Measurements from ENCODE around the gene FAT4. TPM values are rescaled to one million over a fixed set of nuclear protein-coding genes. Genes with fewer than 3 reads are reported as not detected.

The FAT4 gene
- polyA plus RNA-seq: under 1 TPM; 0.35 to 0.48 TPM

- Histone ChIP-seq H3K36me3 (ENCODE audit: control insufficient read depth in 2 of 2, insufficient read depth in 2 of 2, low read length in 1 of 2) (no peaks in the 10 kb centered on the region), H3K4me1 (ENCODE audit: control insufficient read depth in 2 of 2, insufficient read depth in 2 of 2, low read length in 1 of 2) (peaks cover 14 to 17% of the 10 kb centered on the region in 2 donors), H3K4me3 (ENCODE audit: low read depth in 1 of 2, low read length in 2 of 2) (peak within 1 kb of the TSS; percentile 73 to 87), H3K9me3 (ENCODE audit: control insufficient read depth in 2 of 2, insufficient read depth in 1 of 2, low read depth in 1 of 2, low read length in 1 of 2) (peaks cover 3% of the 10 kb centered on the region in 2 donors), H3K27ac (ENCODE audit: low read depth in 2 of 2, low read length in 1 of 2) (peak within 1 kb of the TSS; percentile 81 to 91), H3K27me3 (ENCODE audit: control insufficient read depth in 1 of 2, insufficient read depth in 2 of 2, low read length in 2 of 2) (peaks cover 0 to 3% of the 10 kb centered on the region in 2 donors)
- WGBS, 2 donors: 1% methylated on average over 57 to 68 of the region's 68 CpGs
These were observed at the start of gene FAT4 for GRCh38 chr4:125314676-125315575. Gene FAT4, plus strand, starts transcription at chr4:125314955. Its CDS starts 1,457 bp downstream, at chr4:125316412.

GRCh38 chr4:125265846-125266245 is 48.9 kb upstream of the FAT4 start:
- H3K4me3 ChIP-seq (ENCODE audit: low read depth in 1 of 2, low read length in 2 of 2): no peak overlapping the region
- H3K36me3 ChIP-seq (ENCODE audit: control insufficient read depth in 2 of 2, insufficient read depth in 2 of 2, low read length in 1 of 2): no peaks in the 10 kb centered on the region
- WGBS, 2 donors: 86 to 90% methylated on average over 5 of the region's 5 CpGs
- peaks cover 0 to 3% of the 10 kb centered on the region in 2 donors for H3K4me1 ChIP-seq (ENCODE audit: control insufficient read depth in 2 of 2, insufficient read depth in 2 of 2, low read length in 1 of 2)
- H3K27ac ChIP-seq (ENCODE audit: low read depth in 2 of 2, low read length in 1 of 2): no peak overlapping the region
- no peaks in the 10 kb centered on the region for H3K27me3 ChIP-seq (ENCODE audit: control insufficient read depth in 1 of 2, insufficient read depth in 2 of 2, low read length in 2 of 2)
- no peaks in the 10 kb centered on the region for H3K9me3 ChIP-seq (ENCODE audit: control insufficient read depth in 2 of 2, insufficient read depth in 1 of 2, low read depth in 1 of 2, low read length in 1 of 2)

GRCh38 chr4:125266901-125267604 is 47.7 kb upstream of the FAT4 start:
- Histone ChIP-seq H3K4me1 (ENCODE audit: control insufficient read depth in 2 of 2, insufficient read depth in 2 of 2, low read length in 1 of 2) (peaks cover 0 to 3% of the 10 kb centered on the region in 2 donors), H3K36me3 (ENCODE audit: control insufficient read depth in 2 of 2, insufficient read depth in 2 of 2, low read length in 1 of 2) (no peaks in the 10 kb centered on the region), H3K9me3 (ENCODE audit: control insufficient read depth in 2 of 2, insufficient read depth in 1 of 2, low read depth in 1 of 2, low read length in 1 of 2) (no peaks in the 10 kb centered on the region), H3K27ac (ENCODE audit: low read depth in 2 of 2, low read length in 1 of 2) (peak overlapping the region in 1 of 2 donors; percentile 37), H3K27me3 (ENCODE audit: control insufficient read depth in 1 of 2, insufficient read depth in 2 of 2, low read length in 2 of 2) (no peaks in the 10 kb centered on the region), H3K4me3 (ENCODE audit: low read depth in 1 of 2, low read length in 2 of 2) (no peak overlapping the region)
- 28 to 45% methylated on average over 7 of the region's 7 CpGs for WGBS, 2 donors

- H3K4me3 ChIP-seq (ENCODE audit: low read depth in 1 of 2, low read length in 2 of 2): no peak overlapping the region
- WGBS, 2 donors: 34 to 36% methylated on average over 3 of the region's 3 CpGs
- H3K27me3 ChIP-seq (ENCODE audit: control insufficient read depth in 1 of 2, insufficient read depth in 2 of 2, low read length in 2 of 2): no peaks in the 10 kb centered on the region
- no peaks in the 10 kb centered on the region for H3K36me3 ChIP-seq (ENCODE audit: control insufficient read depth in 2 of 2, insufficient read depth in 2 of 2, low read length in 1 of 2)
- peaks cover 0 to 3% of the 10 kb centered on the region in 2 donors for H3K4me1 ChIP-seq (ENCODE audit: control insufficient read depth in 2 of 2, insufficient read depth in 2 of 2, low read length in 1 of 2)
- H3K27ac ChIP-seq (ENCODE audit: low read depth in 2 of 2, low read length in 1 of 2): no peak overlapping the region
- no peaks in the 10 kb centered on the region for H3K9me3 ChIP-seq (ENCODE audit: control insufficient read depth in 2 of 2, insufficient read depth in 1 of 2, low read depth in 1 of 2, low read length in 1 of 2)
These were observed 47.1 kb upstream of the FAT4 start for GRCh38 chr4:125267630-125268029.

- Histone ChIP-seq H3K4me3 (ENCODE audit: low read depth in 1 of 2, low read length in 2 of 2) (no peak overlapping the region), H3K4me1 (ENCODE audit: control insufficient read depth in 2 of 2, insufficient read depth in 2 of 2, low read length in 1 of 2) (peaks cover 0 to 3% of the 10 kb centered on the region in 2 donors), H3K9me3 (ENCODE audit: control insufficient read depth in 2 of 2, insufficient read depth in 1 of 2, low read depth in 1 of 2, low read length in 1 of 2) (no peaks in the 10 kb centered on the region), H3K27me3 (ENCODE audit: control insufficient read depth in 1 of 2, insufficient read depth in 2 of 2, low read length in 2 of 2) (no peaks in the 10 kb centered on the region), H3K27ac (ENCODE audit: low read depth in 2 of 2, low read length in 1 of 2) (no peak overlapping the region), H3K36me3 (ENCODE audit: control insufficient read depth in 2 of 2, insufficient read depth in 2 of 2, low read length in 1 of 2) (no peaks in the 10 kb centered on the region)
- WGBS, 2 donors: 87 to 90% methylated on average over 5 of the region's 5 CpGs
These were observed 46.5 kb upstream of the FAT4 start for GRCh38 chr4:125268068-125268755.

- no peaks in the 10 kb centered on the region for H3K36me3 ChIP-seq (ENCODE audit: control insufficient read depth in 2 of 2, insufficient read depth in 2 of 2, low read length in 1 of 2)
- H3K9me3 ChIP-seq (ENCODE audit: control insufficient read depth in 2 of 2, insufficient read depth in 1 of 2, low read depth in 1 of 2, low read length in 1 of 2): peaks cover 0 to 2% of the 10 kb centered on the region in 2 donors
- no peaks in the 10 kb centered on the region for H3K27me3 ChIP-seq (ENCODE audit: control insufficient read depth in 1 of 2, insufficient read depth in 2 of 2, low read length in 2 of 2)
- no peaks in the 10 kb centered on the region for H3K4me1 ChIP-seq (ENCODE audit: control insufficient read depth in 2 of 2, insufficient read depth in 2 of 2, low read length in 1 of 2)
- WGBS, 2 donors: 81 to 84% methylated on average over 1 of the region's 1 CpG
- no peak overlapping the region for H3K4me3 ChIP-seq (ENCODE audit: low read depth in 1 of 2, low read length in 2 of 2)
- no peak overlapping the region for H3K27ac ChIP-seq (ENCODE audit: low read depth in 2 of 2, low read length in 1 of 2)
These were observed 37.9 kb upstream of the FAT4 start for GRCh38 chr4:125276811-125277210.

GRCh38 chr4:125277790-125278189 is 37.0 kb upstream of the FAT4 start:
- 78 to 94% methylated on average over 3 of the region's 3 CpGs for WGBS, 2 donors

GRCh38 chr4:125280892-125281403 is 33.8 kb upstream of the FAT4 start:
- H3K27ac ChIP-seq (ENCODE audit: low read depth in 2 of 2, low read length in 1 of 2): no peak overlapping the region
- H3K27me3 ChIP-seq (ENCODE audit: control insufficient read depth in 1 of 2, insufficient read depth in 2 of 2, low read length in 2 of 2): no peaks in the 10 kb centered on the region
- H3K36me3 ChIP-seq (ENCODE audit: control insufficient read depth in 2 of 2, insufficient read depth in 2 of 2, low read length in 1 of 2): no peaks in the 10 kb centered on the region
- peaks cover 0 to 2% of the 10 kb centered on the region in 2 donors for H3K9me3 ChIP-seq (ENCODE audit: control insufficient read depth in 2 of 2, insufficient read depth in 1 of 2, low read depth in 1 of 2, low read length in 1 of 2)
- H3K4me1 ChIP-seq (ENCODE audit: control insufficient read depth in 2 of 2, insufficient read depth in 2 of 2, low read length in 1 of 2): no peaks in the 10 kb centered on the region
- WGBS, 2 donors: 97 to 98% methylated on average over 33 to 34 of the region's 34 CpGs
- H3K4me3 ChIP-seq (ENCODE audit: low read depth in 1 of 2, low read length in 2 of 2): no peak overlapping the region

More at GRCh38 chr4:125277790-125278189, 37.0 kb upstream of the FAT4 start:
- H3K9me3 ChIP-seq (ENCODE audit: control insufficient read depth in 2 of 2, insufficient read depth in 1 of 2, low read depth in 1 of 2, low read length in 1 of 2): peaks cover 0 to 2% of the 10 kb centered on the region in 2 donors
- no peak overlapping the region for H3K4me3 ChIP-seq (ENCODE audit: low read depth in 1 of 2, low read length in 2 of 2)
- H3K27ac ChIP-seq (ENCODE audit: low read depth in 2 of 2, low read length in 1 of 2): no peak overlapping the region
- H3K27me3 ChIP-seq (ENCODE audit: control insufficient read depth in 1 of 2, insufficient read depth in 2 of 2, low read length in 2 of 2): no peaks in the 10 kb centered on the region
- no peaks in the 10 kb centered on the region for H3K4me1 ChIP-seq (ENCODE audit: control insufficient read depth in 2 of 2, insufficient read depth in 2 of 2, low read length in 1 of 2)
- no peaks in the 10 kb centered on the region for H3K36me3 ChIP-seq (ENCODE audit: control insufficient read depth in 2 of 2, insufficient read depth in 2 of 2, low read length in 1 of 2)

- Histone ChIP-seq H3K27me3 (ENCODE audit: control insufficient read depth in 1 of 2, insufficient read depth in 2 of 2, low read length in 2 of 2) (no peaks in the 10 kb centered on the region), H3K9me3 (ENCODE audit: control insufficient read depth in 2 of 2, insufficient read depth in 1 of 2, low read depth in 1 of 2, low read length in 1 of 2) (peaks cover 0 to 2% of the 10 kb centered on the region in 2 donors), H3K4me3 (ENCODE audit: low read depth in 1 of 2, low read length in 2 of 2) (no peak overlapping the region), H3K36me3 (ENCODE audit: control insufficient read depth in 2 of 2, insufficient read depth in 2 of 2, low read length in 1 of 2) (no peaks in the 10 kb centered on the region), H3K27ac (ENCODE audit: low read depth in 2 of 2, low read length in 1 of 2) (no peak overlapping the region), H3K4me1 (ENCODE audit: control insufficient read depth in 2 of 2, insufficient read depth in 2 of 2, low read length in 1 of 2) (no peaks in the 10 kb centered on the region)
- 2% methylated on average over 4 of the region's 4 CpGs for WGBS, 2 donors
These were observed 31.0 kb upstream of the FAT4 start for GRCh38 chr4:125283707-125284279.
